Upper lobe of left lung (tissue), 6 donors: ENCODE results near the gene FAT1. TPM values are rescaled to one million over a fixed set of nuclear protein-coding genes. Genes with fewer than 3 reads are reported as not detected.
A peak's percentile ranks its signal among the peaks of the same experiment; 100 is the strongest.

Source experiments
- ATAC-seq, 2 donors: fragments of 200-7000 bp; cut with Tn5 transposase; one replicate each; pipeline ENCODE4 v1.9.1; 2022; ENCODE audit warnings: mild to moderate bottlenecking in 2 of 2, moderate library complexity in 2 of 2; ENCODE audit not compliant: low FRiP score in 2 of 2
- DNase-seq, 2 donors: peaks; one replicate each; pipeline ENCODE4 v3.0.0-alpha.2; 2019 to 2020
- H3K27ac ChIP-seq, 4 donors: fragments of 200-600 bp; sonication (generic); one replicate each; pipeline ENCODE4 v1.5.1; 2016 to 2019
- H3K27me3 ChIP-seq, 4 donors: fragments of 200-600 bp; sonication (generic); one replicate each; pipeline ENCODE4 v1.5.1; 2017 to 2019
- H3K36me3 ChIP-seq, 4 donors: fragments of 200-600 bp; sonication (generic); one replicate each; pipeline ENCODE4 v1.5.1; 2016 to 2019
- H3K4me1 ChIP-seq, 4 donors: fragments of 200-600 bp; sonication (generic); one replicate each; pipeline ENCODE4 v1.5.1; 2018 to 2019
- H3K4me3 ChIP-seq, 4 donors: fragments of 200-600 bp; sonication (generic); one replicate each; pipeline ENCODE4 v1.5.1; 2017 to 2019; ENCODE audit warnings: mild to moderate bottlenecking in 2 of 4, moderate library complexity in 1 of 4
- H3K9me3 ChIP-seq, 4 donors: fragments of 200-600 bp; sonication (generic); one replicate each; pipeline ENCODE4 v1.5.1; 2018 to 2019
- CTCF ChIP-seq, 6 experiments: fragments of 450-650 bp in 4 of 6; fragments of 200-600 bp in 2 of 6; sonication (generic) in 2 of 6; IDR thresholded peaks; one replicate each; pipeline ENCODE4 v1.5.1; 2016 to 2019; ENCODE audit warnings: antibody characterized with exemption in 6 of 6
- EP300 ChIP-seq, 4 donors: sonication (generic); formaldehyde crosslinking; IDR thresholded peaks; one replicate each; pipeline ENCODE4 v1.5.1; 2017; ENCODE audit warnings: antibody characterized with exemption in 4 of 4, control low read depth in 2 of 4
- POLR2A ChIP-seq, 4 donors: fragments of 450-650 bp; IDR thresholded peaks; one replicate each; pipeline ENCODE4 v1.5.1; 2016 to 2017; ENCODE audit warnings: antibody characterized with exemption in 4 of 4, mild to moderate bottlenecking in 2 of 4
- POLR2AphosphoS5 ChIP-seq, 2 donors: sonication (generic); formaldehyde crosslinking; IDR thresholded peaks; one replicate each; pipeline ENCODE4 v1.5.1; 2017; ENCODE audit warnings: antibody characterized with exemption in 2 of 2
- WGBS, 2 donors: methylation state at CpG; one replicate each; pipeline ENCODE4 v1.1.5; 2017 to 2018; 5-methylcytosine and 5-hydroxymethylcytosine counted together
- total RNA-seq, 6 donors: library from RNA; depleted of rRNA in 4 of 6; stranded (reverse); fragments of >200 nt in 4 of 6; gene quantifications; one replicate each; pipeline versions ENCODE4 v1.1.0 to v1.2.1, GENCODE V29; 2016 to 2021
- donor health status: DM: no; HTN: no; CAD: no; lungs with moderate emphysema.
- donor health status: DM: no; HTN: yes; CAD: no; lungs with severe emphysema.

FAT1 gene
- total RNA-seq, 6 donors from 2014 or later: 42.8 to 92.2 (median 77.4) TPM

DNA sequence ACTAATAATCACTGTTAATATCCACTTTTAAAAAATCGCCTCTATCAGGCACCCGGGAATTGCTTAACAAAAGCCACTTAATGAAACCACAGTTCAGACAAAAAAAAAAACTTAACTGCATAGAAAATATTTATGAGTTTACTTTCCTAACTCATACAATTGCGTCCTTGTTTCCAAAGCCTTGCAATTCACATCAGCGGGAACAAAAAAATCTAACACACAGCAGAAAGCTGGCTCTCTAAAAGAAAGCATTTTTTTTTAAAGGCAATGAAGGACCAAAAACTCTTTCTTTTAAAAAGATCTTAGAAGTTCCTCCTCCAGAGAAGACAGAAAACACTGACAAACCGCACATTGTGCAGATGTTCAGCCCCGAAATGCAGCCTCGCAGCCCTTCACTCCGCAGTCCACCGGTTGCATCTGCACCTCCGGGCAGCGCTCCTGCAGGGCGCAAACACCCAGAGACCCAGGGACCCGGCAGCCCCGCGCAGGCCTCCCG is 812 bp downstream of the FAT1 start:
- Histone ChIP-seq H3K4me3 (peak overlapping the region; percentile 31 to 89 (median 76)), H3K27me3 (peaks cover 0 to 5% (median 0%) of the 10 kb centered on the region in 4 donors), H3K9me3 (peaks cover 3 to 13% (median 8%) of the 10 kb centered on the region in 4 donors), H3K36me3 (no peaks in the 10 kb centered on the region), H3K4me1 (peaks cover 0 to 42% (median 3%) of the 10 kb centered on the region in 4 donors), H3K27ac (peak overlapping the region in 3 of 4 donors; percentile 83 to 90 (median 84))
- peak; percentile 16 to 21 for ATAC-seq
- TF ChIP-seq POLR2A (IDR thresholded peaks at IDR 0.05) (no peak), CTCF (IDR thresholded peaks at IDR 0.05) (no peak), POLR2AphosphoS5 (IDR thresholded peaks at IDR 0.05) (no peak), EP300 (IDR thresholded peaks at IDR 0.05) (no peak)
- DNase-seq: no peak
- 2 to 3% methylated on average over 15 to 16 of the region's 16 CpGs for WGBS, 2 donors

DNA sequence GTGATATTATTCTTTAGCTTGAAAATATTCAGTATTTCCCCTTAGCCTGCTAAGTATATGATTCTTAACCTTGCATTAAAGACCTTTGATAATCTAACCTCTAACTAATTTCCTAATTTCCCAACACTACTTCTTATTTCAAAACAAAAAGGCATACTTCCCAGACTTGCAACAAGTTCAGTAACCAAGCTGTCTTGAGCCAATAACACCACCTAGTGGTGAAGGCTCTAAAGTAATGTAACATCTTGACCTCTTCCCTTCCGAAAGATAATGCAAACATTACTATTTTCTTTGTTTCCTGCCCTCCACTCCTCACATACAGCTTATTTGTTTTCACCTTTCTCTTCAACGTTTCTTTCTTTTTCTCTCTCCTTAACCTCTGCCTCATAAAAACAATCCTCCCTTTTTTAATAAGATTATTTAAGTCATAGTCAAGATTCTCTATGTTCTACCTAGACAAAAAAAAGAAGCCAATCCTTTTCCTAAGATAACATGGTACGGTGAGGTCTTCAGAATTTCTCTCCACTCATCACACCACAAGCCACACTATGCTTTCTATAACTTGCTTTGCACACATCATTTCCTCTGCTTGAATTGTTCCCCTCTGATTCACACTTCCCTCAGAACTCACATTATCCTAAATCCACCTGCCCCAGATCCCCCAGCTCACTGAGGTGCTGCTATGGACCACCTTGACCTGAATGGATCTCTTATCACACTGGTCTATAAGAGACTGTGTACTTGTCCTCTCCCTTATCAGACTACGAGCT is 3.5 kb downstream of the FAT1 start:
- no peak overlapping the region for H3K27ac ChIP-seq
- peaks cover 3 to 13% (median 8%) of the 10 kb centered on the region in 4 donors for H3K9me3 ChIP-seq
- DNase-seq (no peak), ATAC-seq (no peak)
- H3K4me1 ChIP-seq: peaks cover 0 to 19% (median 1%) of the 10 kb centered on the region in 4 donors
- H3K36me3 ChIP-seq: no peaks in the 10 kb centered on the region
- no peaks in the 10 kb centered on the region for H3K27me3 ChIP-seq
- TF ChIP-seq POLR2AphosphoS5 (IDR thresholded peaks at IDR 0.05): no peak
- peak in 2 of 6 experiments; percentile 25 to 40 for TF ChIP-seq CTCF (IDR thresholded peaks at IDR 0.05)
- no peak for TF ChIP-seq POLR2A (IDR thresholded peaks at IDR 0.05)
- no peak for TF ChIP-seq EP300 (IDR thresholded peaks at IDR 0.05)
- 77 to 83% methylated on average over 4 of the region's 4 CpGs for WGBS, 2 donors
- H3K4me3 ChIP-seq: no peak overlapping the region

DNA sequence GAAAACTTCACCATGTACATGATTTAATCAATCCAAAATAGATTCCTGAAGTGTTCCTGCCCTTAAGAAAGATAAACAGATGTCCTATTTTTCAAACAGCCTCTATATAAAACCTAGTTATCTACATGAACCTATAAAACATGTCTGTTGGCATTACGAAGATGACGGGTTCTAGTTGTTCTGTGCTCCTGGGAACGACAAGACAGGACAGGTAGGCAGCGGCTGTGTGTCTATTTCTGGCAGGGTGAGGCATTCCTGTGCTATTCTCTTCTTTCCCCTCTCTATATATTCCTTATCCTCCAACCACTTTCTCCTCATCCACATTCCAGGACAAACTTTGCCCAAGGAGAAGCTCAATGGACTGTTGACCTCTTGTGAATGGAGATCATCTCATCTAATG is 6.1 kb downstream of the FAT1 start:
- Histone ChIP-seq H3K27ac (no peak overlapping the region), H3K27me3 (no peaks in the 10 kb centered on the region), H3K9me3 (peaks cover 3 to 13% (median 8%) of the 10 kb centered on the region in 4 donors), H3K4me3 (no peak overlapping the region), H3K4me1 (peaks cover 0 to 4% (median under 1%) of the 10 kb centered on the region in 4 donors), H3K36me3 (no peaks in the 10 kb centered on the region)
- DNase-seq: no peak
- WGBS, 2 donors: 88 to 90% methylated on average over 4 of the region's 4 CpGs
- TF ChIP-seq POLR2A (IDR thresholded peaks at IDR 0.05): no peak
- TF ChIP-seq CTCF (IDR thresholded peaks at IDR 0.05): no peak
- TF ChIP-seq POLR2AphosphoS5 (IDR thresholded peaks at IDR 0.05): no peak
- no peak for TF ChIP-seq EP300 (IDR thresholded peaks at IDR 0.05)
- no peak for ATAC-seq

GRCh38 chr4:186715077-186715476 is 8.6 kb downstream of the FAT1 start:
- H3K9me3 ChIP-seq: peaks cover 3 to 12% (median 8%) of the 10 kb centered on the region in 4 donors
- ATAC-seq (no peak), DNase-seq (no peak)
- no peaks in the 10 kb centered on the region for H3K36me3 ChIP-seq
- H3K4me3 ChIP-seq: no peak overlapping the region
- TF ChIP-seq CTCF (IDR thresholded peaks at IDR 0.05) (no peak), POLR2A (IDR thresholded peaks at IDR 0.05) (no peak), POLR2AphosphoS5 (IDR thresholded peaks at IDR 0.05) (no peak), EP300 (IDR thresholded peaks at IDR 0.05) (no peak)
- WGBS, 2 donors: 84 to 85% methylated on average over 5 of the region's 5 CpGs
- H3K27ac ChIP-seq: no peak overlapping the region
- no peaks in the 10 kb centered on the region for H3K27me3 ChIP-seq
- no peaks in the 10 kb centered on the region for H3K4me1 ChIP-seq
